GM19193 (cell line): ENCODE results near the gene ERG.

Source experiments
- POLR2A ChIP-seq: IDR thresholded peaks from 4 replicates; pipeline ENCODE4 v1.6.1; 2011; ENCODE audit not compliant: insufficient read depth, insufficient read length; ENCODE audit errors: extremely low read depth

The ERG gene

GRCh38 chr21:38441153-38441552 lies 57.1 kb downstream of the ERG start:
- no peak for TF ChIP-seq POLR2A

- TF ChIP-seq POLR2A, result no peak
Observed at GRCh38 chr21:38440746-38441145, 57.5 kb downstream of the ERG start.

- TF ChIP-seq POLR2A, result no peak
Observed at GRCh38 chr21:38439957-38440356, 58.3 kb downstream of the ERG start.

- no peak for TF ChIP-seq POLR2A
Observed at GRCh38 chr21:38439426-38439825, 58.9 kb downstream of the ERG start.

GRCh38 chr21:38438462-38438893 lies 59.8 kb downstream of the ERG start:
- TF ChIP-seq POLR2A, result no peak

- no peak for TF ChIP-seq POLR2A
Observed at GRCh38 chr21:38436341-38436740, 61.9 kb downstream of the ERG start.

- TF ChIP-seq POLR2A, result no peak
Observed at GRCh38 chr21:38434913-38435533, 63.3 kb downstream of the ERG start.

GRCh38 chr21:38433471-38433870 lies 64.8 kb downstream of the ERG start:
- no peak for TF ChIP-seq POLR2A

GRCh38 chr21:38430401-38430984 lies 67.8 kb downstream of the ERG start:
- TF ChIP-seq POLR2A, result no peak

- no peak for TF ChIP-seq POLR2A
Observed at GRCh38 chr21:38429011-38429410, 69.3 kb downstream of the ERG start.

GRCh38 chr21:38428211-38428610 lies 70.1 kb downstream of the ERG start:
- no peak for TF ChIP-seq POLR2A

GRCh38 chr21:38424305-38425019 lies 73.8 kb downstream of the ERG start:
- no peak for TF ChIP-seq POLR2A

- TF ChIP-seq POLR2A, result no peak
Observed at GRCh38 chr21:38422082-38422481, 76.2 kb downstream of the ERG start.

- no peak for TF ChIP-seq POLR2A
Observed at GRCh38 chr21:38420140-38420539, 78.1 kb downstream of the ERG start.

- no peak for TF ChIP-seq POLR2A
Observed at GRCh38 chr21:38417726-38418125, 80.6 kb downstream of the ERG start.

GRCh38 chr21:38416791-38417190 lies 81.5 kb downstream of the ERG start:
- TF ChIP-seq POLR2A, result no peak
